Ishikawa (cell line): ENCODE data around the gene ATP13A1.

Experiments
- CREB1 ChIP-seq: IDR thresholded peaks from 2 replicates; pipeline ENCODE4 v1.6.1; 2012; ENCODE audit warnings: low read depth
- EGR1 ChIP-seq: IDR thresholded peaks from 2 replicates; pipeline ENCODE4 v1.6.1; 2012
- EP300 ChIP-seq: IDR thresholded peaks from 2 replicates; pipeline ENCODE4 v1.6.1; 2012; ENCODE audit warnings: borderline replicate concordance
- FOXM1 ChIP-seq: IDR thresholded peaks from 2 replicates; pipeline ENCODE4 v1.6.1; 2012; ENCODE audit warnings: low read depth, borderline replicate concordance
- NFIC ChIP-seq: IDR thresholded peaks from 2 replicates; pipeline ENCODE4 v1.6.1; 2012
- RAD21 ChIP-seq: IDR thresholded peaks from 2 replicates; pipeline ENCODE4 v1.6.1; 2012; ENCODE audit warnings: low read depth
- TAF1 ChIP-seq: IDR thresholded peaks from 2 replicates; pipeline ENCODE4 v1.6.1; 2012; ENCODE audit warnings: low read depth, mild to moderate bottlenecking
- TEAD4 ChIP-seq: IDR thresholded peaks from 2 replicates; pipeline ENCODE4 v1.6.1; 2012
- YY1 ChIP-seq: IDR thresholded peaks from 2 replicates; pipeline ENCODE4 v1.6.1; 2012; ENCODE audit warnings: low read depth
- ZBTB7A ChIP-seq: IDR thresholded peaks from 2 replicates; pipeline ENCODE4 v1.6.1; 2012; ENCODE audit warnings: low read depth
- TF ChIP-seq, protein P1 (sequence below): IDR thresholded peaks from 2 replicates; pipeline ENCODE4 v1.6.1; 2012
- TF ChIP-seq, protein P2 (sequence below): IDR thresholded peaks from 2 replicates; pipeline ENCODE4 v1.6.1; 2012

DNA sequence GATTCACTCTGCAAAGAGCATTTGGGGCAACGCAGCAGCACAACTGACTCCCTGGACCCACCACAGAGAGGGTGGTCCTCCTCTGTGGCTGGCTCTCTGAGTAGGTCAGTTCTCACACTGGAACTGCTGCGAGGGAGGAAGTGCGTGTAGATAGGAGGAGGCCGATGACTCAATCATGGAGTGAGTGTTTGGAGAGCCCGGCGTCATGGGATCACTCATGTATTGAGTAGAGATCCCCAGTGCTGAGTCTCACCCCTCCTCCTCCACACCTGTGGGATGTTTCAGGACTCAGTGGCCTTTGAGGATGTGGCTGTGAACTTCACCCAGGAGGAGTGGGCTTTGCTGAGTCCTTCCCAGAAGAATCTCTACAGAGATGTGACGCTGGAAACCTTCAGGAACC, 14.1 kb upstream of the ATP13A1 start:
- TF ChIP-seq RAD21 (no peak), EP300 (no peak), EGR1 (no peak), TAF1 (no peak), NFIC (no peak), ZBTB7A (no peak), TEAD4 (no peak), FOXM1 (no peak), YY1 (no peak), CREB1 (no peak)
- TF ChIP-seq, protein P1, sequence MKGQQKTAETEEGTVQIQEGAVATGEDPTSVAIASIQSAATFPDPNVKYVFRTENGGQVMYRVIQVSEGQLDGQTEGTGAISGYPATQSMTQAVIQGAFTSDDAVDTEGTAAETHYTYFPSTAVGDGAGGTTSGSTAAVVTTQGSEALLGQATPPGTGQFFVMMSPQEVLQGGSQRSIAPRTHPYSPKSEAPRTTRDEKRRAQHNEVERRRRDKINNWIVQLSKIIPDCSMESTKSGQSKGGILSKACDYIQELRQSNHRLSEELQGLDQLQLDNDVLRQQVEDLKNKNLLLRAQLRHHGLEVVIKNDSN: no peak
- TF ChIP-seq, protein P2, sequence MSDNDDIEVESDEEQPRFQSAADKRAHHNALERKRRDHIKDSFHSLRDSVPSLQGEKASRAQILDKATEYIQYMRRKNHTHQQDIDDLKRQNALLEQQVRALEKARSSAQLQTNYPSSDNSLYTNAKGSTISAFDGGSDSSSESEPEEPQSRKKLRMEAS: no peak
